Natural killer cell treated with Interleukin-12 subunit alpha and Interleukin-12 subunit beta and Interleukin-15 and Interleukin-18, amount 100 ng/mL, for 72 hours (primary cell): Measurements from ENCODE around the gene C12orf54. TPM values are rescaled to one million over a fixed set of nuclear protein-coding genes. Genes with fewer than 3 reads are reported as not detected.
"Not testable (repeated sequence)": the region's sequence is repeated elsewhere in the genome, so short reads cannot be mapped to it uniquely, and the experiment has no call there.

Source experiments
- ATAC-seq, 2 donors: fragments of 150-1000 bp; cut with Tn5 transposase in 1 of 2; sonication (Bioruptor Pico), chemical (Tn5 transposase) in 1 of 2; 2 replicates each; pipeline ENCODE4 v1.10.0; 2021
- DNase-seq: peaks from one replicate; pipeline ENCODE4 v3.0.0; 2022; ENCODE audit warnings: low spot score
- H3K27ac Mint-ChIP-seq, 2 donors: 1 replicate in 1 of 2; 2 replicates in 1 of 2; pipeline ENCODE4 v1.8.0; 2022; ENCODE audit warnings: mixed read lengths in 2 of 2, mild to moderate bottlenecking in 1 of 2, moderate library complexity in 1 of 2
- H3K27me3 Mint-ChIP-seq, 2 donors: 1 replicate in 1 of 2; 2 replicates in 1 of 2; pipeline ENCODE4 v1.8.0; 2022; ENCODE audit warnings: mixed read lengths in 2 of 2
- H3K36me3 Mint-ChIP-seq: one replicate; pipeline ENCODE4 v1.8.0; 2022; ENCODE audit warnings: mixed read lengths
- H3K4me1 Mint-ChIP-seq, 2 donors: 1 replicate in 1 of 2; 2 replicates in 1 of 2; pipeline ENCODE4 v1.8.0; 2022; ENCODE audit warnings: low read depth in 2 of 2, mixed read lengths in 2 of 2, mild to moderate bottlenecking in 1 of 2
- H3K4me3 Mint-ChIP-seq: one replicate; pipeline ENCODE4 v1.8.0; 2022; ENCODE audit warnings: mixed read lengths
- H3K9me3 Mint-ChIP-seq: 2 replicates; pipeline ENCODE4 v1.8.0; 2022; ENCODE audit warnings: mixed read lengths
- total RNA-seq, 2 donors: library from RNA; stranded (reverse); gene quantifications; one replicate each; pipeline ENCODE4 v1.2.3, GENCODE V29; 2022

The C12orf54 gene
- total RNA-seq: not detected

GRCh38 chr12:48482198-48482597, at the start of gene C12orf54:
Gene C12orf54 (plus strand): TSS chr12:48482498. CDS start chr12:48483297, 799 bp downstream.
- H3K4me1 Mint-ChIP-seq: no peaks in the 10 kb centered on the region
- H3K36me3 Mint-ChIP-seq: no peaks in the 10 kb centered on the region
- H3K27ac Mint-ChIP-seq: no peak within 1 kb of the TSS
- ATAC-seq (no peak), DNase-seq (no peak)
- H3K9me3 Mint-ChIP-seq: no peaks in the 10 kb centered on the region
- peaks cover 20 to 24% of the 10 kb centered on the region in 2 donors for H3K27me3 Mint-ChIP-seq
- H3K4me3 Mint-ChIP-seq: no peak within 1 kb of the TSS

- not testable (repeated sequence) for ATAC-seq, DNase-seq
- peaks cover 23% of the 10 kb centered on the region for H3K36me3 Mint-ChIP-seq
Observed at GRCh38 chr12:48434016-48434415, 48.3 kb upstream of the C12orf54 start.

DNA sequence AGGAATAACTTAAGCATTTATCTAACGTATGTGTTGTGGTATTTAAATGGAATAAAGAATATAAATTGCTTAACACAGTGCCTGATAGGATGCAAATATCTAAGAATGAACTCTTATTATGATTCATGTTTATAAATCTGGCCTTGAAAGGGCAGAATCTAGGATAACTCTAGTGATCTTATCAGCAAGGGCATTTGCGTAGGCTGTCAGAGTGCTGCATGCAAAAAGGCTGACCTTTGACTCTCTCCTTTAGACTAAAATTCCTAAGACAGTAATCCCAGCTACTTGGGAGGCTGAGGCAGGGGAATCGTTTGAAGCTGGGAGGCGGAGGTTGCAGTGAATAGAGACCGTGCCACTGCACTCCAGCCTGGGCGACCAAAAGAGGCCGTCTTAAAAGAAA, 41.2 kb upstream of the C12orf54 start:
- Mint-ChIP-seq H3K9me3 (no peaks in the 10 kb centered on the region), H3K27ac (no peak overlapping the region), H3K4me3 (no peak overlapping the region), H3K4me1 (no peaks in the 10 kb centered on the region), H3K36me3 (peaks cover 5% of the 10 kb centered on the region), H3K27me3 (peaks cover 16 to 36% of the 10 kb centered on the region in 2 donors)
- ATAC-seq (no peak), DNase-seq (no peak)

More at GRCh38 chr12:48434016-48434415, 48.3 kb upstream of the C12orf54 start:
- H3K27me3 Mint-ChIP-seq: peaks cover 32 to 45% of the 10 kb centered on the region in 2 donors
- H3K4me3 Mint-ChIP-seq, H3K27ac Mint-ChIP-seq, H3K9me3 Mint-ChIP-seq, H3K4me1 Mint-ChIP-seq: not testable (repeated sequence)

DNA sequence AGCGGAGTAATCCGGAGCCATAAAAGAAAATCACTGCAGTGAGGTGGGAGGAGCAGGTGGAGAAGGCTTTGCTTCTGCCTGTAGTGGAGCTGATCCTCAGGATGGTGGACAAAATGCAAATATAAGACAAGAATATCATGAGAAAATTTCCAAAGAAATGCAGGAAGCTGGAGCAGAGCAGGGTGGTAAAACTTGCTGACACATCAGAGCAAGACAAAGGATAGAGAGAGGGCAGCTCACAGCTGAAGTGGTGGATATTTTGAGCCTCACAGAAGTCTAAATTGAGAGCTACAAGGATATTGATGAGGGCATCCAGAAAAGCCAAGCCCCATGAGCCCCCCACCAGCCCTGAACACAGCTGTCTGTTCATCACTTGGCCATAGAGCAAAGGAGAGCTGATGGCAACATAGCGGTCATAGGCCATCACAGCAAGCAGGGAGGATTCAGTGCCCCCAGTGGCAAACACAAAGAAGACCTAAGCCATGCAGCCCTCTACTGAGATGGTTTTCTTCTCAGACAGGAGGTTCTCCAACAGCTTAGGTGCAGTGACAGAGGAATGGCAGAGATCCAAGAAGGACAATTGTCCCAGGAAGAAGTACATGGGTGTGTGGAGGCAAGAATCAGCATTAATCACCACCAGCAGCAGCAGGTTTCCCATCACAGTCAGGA, 40.0 kb upstream of the C12orf54 start:
- H3K27me3 Mint-ChIP-seq: peaks cover 13 to 32% of the 10 kb centered on the region in 2 donors
- no peak overlapping the region for H3K27ac Mint-ChIP-seq
- no peak for ATAC-seq

DNA sequence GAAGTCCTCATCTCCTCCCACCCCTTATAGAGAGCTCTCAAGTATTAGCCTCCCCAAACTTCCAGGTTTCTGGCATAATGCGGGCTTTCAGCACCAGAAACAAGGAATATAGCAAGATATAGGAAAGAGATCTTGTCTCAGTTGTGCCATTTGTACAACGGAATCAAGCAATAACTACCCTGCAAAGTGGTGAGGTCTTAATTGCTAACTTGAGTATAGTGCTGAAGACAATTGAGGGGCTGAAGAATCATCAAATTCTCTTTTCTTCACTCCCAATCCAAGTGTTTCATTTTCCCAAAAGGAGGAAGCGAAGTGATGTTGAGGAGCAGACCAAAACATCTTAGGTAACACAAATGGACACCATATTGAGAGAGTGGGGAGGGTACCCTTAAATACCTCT, 36.8 kb upstream of the C12orf54 start:
- Mint-ChIP-seq H3K27ac (no peak overlapping the region), H3K27me3 (peaks cover 22 to 51% of the 10 kb centered on the region in 2 donors), H3K9me3 (peaks cover 6% of the 10 kb centered on the region), H3K36me3 (peaks cover 8% of the 10 kb centered on the region), H3K4me3 (no peak overlapping the region), H3K4me1 (no peaks in the 10 kb centered on the region)
- no peak for ATAC-seq
- no peak for DNase-seq

More for the DNA sequence above, 40.0 kb upstream of the C12orf54 start:
- no peaks in the 10 kb centered on the region for H3K4me1 Mint-ChIP-seq
- no peak overlapping the region for H3K4me3 Mint-ChIP-seq
- H3K9me3 Mint-ChIP-seq: no peaks in the 10 kb centered on the region
- no peaks in the 10 kb centered on the region for H3K36me3 Mint-ChIP-seq
- no peak for DNase-seq

DNA sequence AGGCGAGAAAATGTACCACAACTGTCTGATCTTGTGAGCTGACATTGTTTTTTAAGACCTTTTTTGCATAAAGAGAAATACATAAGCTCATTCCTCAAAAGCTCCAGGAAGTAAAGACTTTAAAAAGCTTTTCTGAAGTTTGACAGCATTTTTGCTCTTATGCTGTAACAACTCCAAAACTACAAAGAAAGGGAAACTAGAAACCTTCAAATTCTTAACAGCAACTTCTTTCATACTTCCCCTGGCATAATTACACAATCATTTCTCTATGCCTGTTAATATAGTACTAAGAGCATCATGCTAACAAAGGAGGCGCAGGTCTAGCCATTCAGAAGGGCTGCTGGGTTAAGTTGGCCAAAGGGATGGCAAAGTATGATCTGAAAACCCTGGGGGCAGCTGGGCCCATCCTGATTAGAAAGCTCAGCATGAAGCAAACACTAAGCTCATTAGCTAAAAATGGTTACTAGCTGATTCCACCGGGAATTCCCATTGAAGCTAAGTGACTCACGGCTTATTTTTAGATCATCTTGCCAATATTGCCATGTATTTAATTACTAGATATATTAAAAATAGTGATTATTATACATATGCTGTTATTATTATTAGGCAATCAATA, 36.0 kb upstream of the C12orf54 start:
- ATAC-seq: no peak
- H3K9me3 Mint-ChIP-seq: peaks cover 6% of the 10 kb centered on the region
- H3K4me1 Mint-ChIP-seq: no peaks in the 10 kb centered on the region
- peaks cover 8% of the 10 kb centered on the region for H3K36me3 Mint-ChIP-seq
- no peak overlapping the region for H3K27ac Mint-ChIP-seq
- no peak overlapping the region for H3K4me3 Mint-ChIP-seq
- DNase-seq: no peak
- peaks cover 26 to 58% of the 10 kb centered on the region in 2 donors for H3K27me3 Mint-ChIP-seq

GRCh38 chr12:48447755-48448154, 34.5 kb upstream of the C12orf54 start:
- ATAC-seq: no peak
- no peak for DNase-seq
- Mint-ChIP-seq H3K4me1 (no peaks in the 10 kb centered on the region), H3K27ac (no peak overlapping the region), H3K27me3 (peaks cover 26 to 65% of the 10 kb centered on the region in 2 donors), H3K36me3 (peaks cover 8% of the 10 kb centered on the region), H3K9me3 (peaks cover 6% of the 10 kb centered on the region), H3K4me3 (no peak overlapping the region)

DNA sequence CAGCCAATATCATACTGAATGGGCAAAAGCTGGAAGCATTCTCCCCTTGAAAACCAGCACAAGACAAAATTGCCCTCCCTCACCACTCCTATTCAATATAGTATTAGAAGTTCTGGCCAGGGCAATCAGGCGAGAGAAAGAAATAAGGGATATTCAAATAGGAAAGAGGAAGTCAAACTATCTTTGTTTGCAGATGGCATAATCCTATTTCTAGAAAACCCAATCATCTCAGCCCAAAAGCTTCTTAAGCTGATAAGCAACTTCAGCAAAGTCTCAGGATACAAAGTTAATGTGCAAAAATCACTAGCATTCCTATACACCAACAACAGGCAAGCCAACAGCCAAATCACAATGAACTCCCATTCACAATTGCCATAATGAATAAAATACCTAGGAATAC, 30.9 kb upstream of the C12orf54 start:
- no peak for DNase-seq
- Mint-ChIP-seq H3K4me3 (no peak overlapping the region), H3K27me3 (peaks cover 24 to 51% of the 10 kb centered on the region in 2 donors), H3K27ac (no peak overlapping the region), H3K4me1 (no peaks in the 10 kb centered on the region), H3K9me3 (peaks cover 6% of the 10 kb centered on the region), H3K36me3 (peaks cover 8% of the 10 kb centered on the region)
- no peak for ATAC-seq

- H3K4me3 Mint-ChIP-seq, H3K36me3 Mint-ChIP-seq, DNase-seq, ATAC-seq, H3K4me1 Mint-ChIP-seq, H3K9me3 Mint-ChIP-seq, H3K27ac Mint-ChIP-seq: not testable (repeated sequence)
- peaks cover 26 to 39% of the 10 kb centered on the region in 2 donors for H3K27me3 Mint-ChIP-seq
Observed at GRCh38 chr12:48452961-48453360, 29.3 kb upstream of the C12orf54 start.

- peaks cover 6% of the 10 kb centered on the region for H3K9me3 Mint-ChIP-seq
- peaks cover 7% of the 10 kb centered on the region for H3K36me3 Mint-ChIP-seq
- peaks cover 38 to 41% of the 10 kb centered on the region in 2 donors for H3K27me3 Mint-ChIP-seq
Observed at GRCh38 chr12:48454667-48455066, 27.6 kb upstream of the C12orf54 start.

GRCh38 chr12:48455116-48455515, 27.2 kb upstream of the C12orf54 start:
- Mint-ChIP-seq H3K4me1 (no peaks in the 10 kb centered on the region), H3K27ac (no peak overlapping the region), H3K27me3 (peaks cover 34 to 37% of the 10 kb centered on the region in 2 donors), H3K4me3 (no peak overlapping the region), H3K36me3 (peaks cover 3% of the 10 kb centered on the region), H3K9me3 (peaks cover 3% of the 10 kb centered on the region)
- ATAC-seq (no peak), DNase-seq (no peak)

More at GRCh38 chr12:48454667-48455066, 27.6 kb upstream of the C12orf54 start:
- Mint-ChIP-seq H3K27ac (no peak overlapping the region), H3K4me1 (no peaks in the 10 kb centered on the region), H3K4me3 (no peak overlapping the region)
- no peak for DNase-seq
- ATAC-seq: no peak

DNA sequence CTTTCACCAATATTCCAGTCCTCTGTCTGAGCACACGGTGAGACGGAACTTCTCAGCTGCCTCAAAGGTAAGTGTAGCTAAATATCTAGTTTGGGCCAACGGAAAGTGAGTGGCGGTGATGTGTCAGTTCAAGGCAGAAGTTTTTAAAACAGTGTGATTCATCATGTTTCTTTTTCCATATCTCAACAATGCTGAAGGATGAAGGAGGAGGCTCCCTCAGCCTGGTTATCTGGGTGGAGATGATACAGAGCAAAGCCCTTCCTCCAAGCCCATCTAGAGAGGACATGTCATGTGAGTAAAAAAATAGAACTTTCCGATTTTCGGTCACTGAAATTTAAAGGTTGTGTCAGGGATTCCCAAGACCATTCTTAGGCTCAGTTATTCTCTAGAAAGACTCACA, 23.0 kb upstream of the C12orf54 start:
- ATAC-seq: no peak
- H3K27me3 Mint-ChIP-seq: peaks cover 33 to 40% of the 10 kb centered on the region in 2 donors
- H3K27ac Mint-ChIP-seq: no peak overlapping the region
- H3K4me3 Mint-ChIP-seq: no peak overlapping the region
- H3K4me1 Mint-ChIP-seq: no peaks in the 10 kb centered on the region
- DNase-seq: no peak
- no peaks in the 10 kb centered on the region for H3K36me3 Mint-ChIP-seq
- H3K9me3 Mint-ChIP-seq: no peaks in the 10 kb centered on the region

DNA sequence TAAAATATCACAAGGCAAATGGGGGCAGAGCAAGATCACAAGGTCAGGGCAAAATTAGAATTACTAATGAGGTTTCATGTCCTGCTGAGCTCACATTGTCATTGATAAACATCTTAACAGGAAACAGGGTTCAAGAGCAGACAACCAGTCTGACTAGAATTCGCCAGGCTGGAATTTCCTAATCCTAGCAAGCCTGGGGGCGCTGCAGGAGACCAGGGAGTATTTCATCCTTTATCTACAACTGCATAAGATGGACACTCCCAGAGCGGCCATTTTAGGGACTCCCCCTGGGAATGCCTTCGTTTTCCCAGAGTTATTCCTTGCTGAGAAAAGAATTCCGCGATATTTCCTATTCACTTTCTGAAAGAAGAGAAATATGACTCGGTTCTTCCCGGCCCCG, 13.3 kb upstream of the C12orf54 start:
- ATAC-seq, H3K4me1 Mint-ChIP-seq, H3K27ac Mint-ChIP-seq, H3K4me3 Mint-ChIP-seq, DNase-seq: not testable (repeated sequence)
- Mint-ChIP-seq H3K9me3 (peaks cover 16% of the 10 kb centered on the region), H3K27me3 (peaks cover 26 to 43% of the 10 kb centered on the region in 2 donors), H3K36me3 (peaks cover 40% of the 10 kb centered on the region)

GRCh38 chr12:48472259-48472658, 10.0 kb upstream of the C12orf54 start, which contains the start of gene ANP32D:
Gene ANP32D (plus strand): TSS chr12:48472559. CDS start chr12:48472665, 106 bp downstream.
- Mint-ChIP-seq H3K27ac (no peak within 1 kb of the TSS), H3K36me3 (peaks cover 40% of the 10 kb centered on the region), H3K27me3 (peaks cover 28 to 43% of the 10 kb centered on the region in 2 donors), H3K9me3 (peaks cover 16% of the 10 kb centered on the region), H3K4me1 (no peaks in the 10 kb centered on the region), H3K4me3 (no peak within 1 kb of the TSS)
- DNase-seq: no peak
- no peak for ATAC-seq
